GM12891 (cell line): ENCODE measurements around the gene FAT1.

Experiments
- PAX5 ChIP-seq: IDR thresholded peaks from 2 replicates; pipeline ENCODE4 v1.6.1; 2011; ENCODE audit warnings: low read length, moderate library complexity, mild to moderate bottlenecking; ENCODE audit not compliant: insufficient read depth, severe bottlenecking
- POLR2A ChIP-seq: IDR thresholded peaks from 2 replicates; pipeline ENCODE4 v1.6.1; 2011; ENCODE audit warnings: low read depth, low read length, control low read depth
- POLR2AphosphoS5 ChIP-seq: IDR thresholded peaks from 2 replicates; pipeline ENCODE4 v1.6.1; 2011; ENCODE audit warnings: low read depth, low read length, control low read depth
- SPI1 ChIP-seq: IDR thresholded peaks from 2 replicates; pipeline ENCODE4 v1.6.1; 2011; ENCODE audit warnings: low read depth, low read length, control low read depth
- TAF1 ChIP-seq: IDR thresholded peaks from 2 replicates; pipeline ENCODE4 v1.6.1; 2011; ENCODE audit warnings: low read depth, low read length, control low read depth

- TF ChIP-seq POLR2A (no peak), TAF1 (no peak), POLR2AphosphoS5 (no peak), SPI1 (no peak), PAX5 (no peak)
These were observed 21.4 kb downstream of the FAT1 start for GRCh38 chr4:186702297-186702696.
